Activated CD8-positive, alpha-beta memory T cell treated with anti-CD3 and anti-CD28 coated beads, Interleukin-2, amount 50 U/mL, for 48 hours (primary cell): ENCODE measurements around the gene KRT76.
"Not testable (repeated sequence)": the region's sequence is repeated elsewhere in the genome, so short reads cannot be mapped to it uniquely, and the experiment has no call there.

Experiments
- DNase-seq: peaks from one replicate; pipeline ENCODE4 v3.0.0-alpha.2; 2020

KRT76 gene

DNA sequence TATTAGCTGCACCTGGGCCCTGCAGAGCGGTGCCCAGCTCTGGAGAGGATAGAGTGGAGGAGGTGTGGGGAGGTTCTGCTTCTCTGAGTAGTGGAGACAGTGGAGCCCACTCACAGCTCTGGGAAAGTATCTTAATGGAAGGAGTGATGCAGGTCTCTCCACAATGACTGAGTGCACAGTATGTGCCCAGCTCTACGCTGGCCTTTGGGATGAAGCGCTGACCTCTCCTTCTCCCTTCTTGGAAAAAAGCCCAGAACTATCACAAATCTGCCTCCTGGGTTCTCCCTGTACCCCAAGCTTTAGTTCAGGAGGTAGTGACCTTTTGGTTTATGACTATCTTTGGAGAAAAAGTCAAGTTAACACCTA lies 19.3 kb upstream of the KRT76 start:
- DNase-seq = no peak

DNA sequence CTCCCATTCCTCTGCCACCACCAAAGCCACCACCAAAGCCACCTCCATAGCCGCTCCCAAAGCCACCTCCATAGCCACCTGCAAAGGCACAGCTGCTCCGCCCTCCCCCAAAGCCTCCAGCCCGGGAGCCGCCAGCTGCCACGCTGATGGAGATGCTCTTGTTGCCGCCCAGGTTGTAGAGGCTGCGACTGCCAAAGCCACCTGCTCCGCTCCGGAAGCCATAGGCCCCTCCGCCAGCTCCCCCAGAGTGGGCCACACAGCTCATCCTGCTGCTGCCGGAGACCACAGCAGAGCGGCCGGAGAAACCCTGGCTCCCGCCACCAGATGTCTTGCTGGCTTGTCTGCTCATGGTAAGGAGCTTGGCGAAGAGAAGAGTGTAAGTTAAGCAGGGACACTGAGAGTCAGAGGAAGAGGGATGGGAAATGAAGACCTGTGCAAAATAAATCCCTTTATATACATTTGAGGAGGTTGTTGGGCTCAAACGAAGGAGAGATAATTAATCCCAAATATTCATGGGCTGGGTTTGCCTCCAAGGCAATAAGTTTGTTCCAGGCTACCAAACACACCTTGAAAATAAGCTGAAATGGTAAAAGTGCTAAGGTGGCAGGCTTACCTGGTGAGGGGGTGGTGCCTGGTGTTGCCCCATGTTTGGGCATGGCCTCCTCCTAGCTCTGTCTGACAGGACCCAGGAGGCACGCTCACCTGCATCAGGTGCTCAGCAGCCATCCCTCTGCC lies 18.7 kb upstream of the KRT76 start, which contains the start of gene KRT3:
KRT3 (minus strand) TSS at position 424 of the 735 bp plus-strand sequence; CDS start at position 349, 75 bp downstream.
- DNase-seq = no peak

DNA sequence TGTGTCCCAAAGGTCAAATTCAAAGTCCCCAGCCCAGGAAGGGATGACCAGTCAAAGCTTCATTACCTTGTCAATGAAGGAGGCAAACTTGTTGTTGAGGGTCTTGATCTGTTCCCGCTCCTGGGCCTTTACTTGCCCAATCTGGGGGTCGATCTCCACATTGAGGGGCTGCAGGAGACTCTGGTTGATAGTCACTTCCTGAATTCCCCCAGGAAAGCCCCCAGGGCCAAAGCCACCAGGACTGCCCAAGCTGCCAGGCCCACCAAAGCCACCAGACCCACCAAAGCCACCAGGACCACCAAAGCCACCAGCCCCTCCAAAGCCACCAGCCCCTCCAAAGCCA lies 18.2 kb upstream of the KRT76 start:
- DNase-seq = not testable (repeated sequence)

DNA sequence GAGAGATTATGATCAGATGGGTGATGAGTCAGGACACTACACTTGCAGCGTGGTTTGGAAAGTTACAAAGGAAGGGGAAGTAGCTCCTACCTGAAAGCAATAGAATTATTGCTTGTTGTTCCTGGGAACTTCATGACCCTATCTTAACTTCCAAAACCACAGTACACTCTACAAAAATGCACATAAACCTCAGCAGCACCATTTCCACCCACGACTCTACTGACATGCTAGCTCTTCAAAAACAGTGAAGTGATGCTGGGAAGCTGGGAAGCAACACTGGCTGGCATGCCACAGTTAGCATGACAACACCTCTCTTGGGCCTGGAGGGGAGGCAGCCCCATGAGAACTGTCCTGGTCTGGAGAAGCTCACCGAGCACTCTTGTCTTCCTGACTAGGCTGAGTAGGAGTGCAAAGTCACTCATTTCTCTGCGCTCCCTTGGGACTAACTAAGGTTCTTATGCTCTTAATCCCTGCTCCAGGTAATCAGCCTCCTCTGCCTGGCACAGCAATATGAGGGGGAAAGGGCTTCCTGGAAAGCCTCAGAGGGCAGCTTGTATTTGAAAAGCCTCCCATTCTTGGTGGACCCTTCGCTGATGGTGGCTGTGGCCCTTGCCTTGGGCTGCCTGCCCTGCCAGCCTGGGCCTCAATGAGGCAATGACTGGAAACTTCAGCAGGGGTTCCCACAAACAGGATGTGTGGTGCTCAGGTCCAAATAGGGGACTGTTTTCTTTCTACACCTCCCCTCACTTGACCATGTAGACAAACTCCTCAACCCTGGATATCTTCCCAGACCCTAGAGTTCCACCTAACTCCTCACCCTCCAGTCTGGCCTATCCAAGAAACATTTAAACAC lies 17.6 kb upstream of the KRT76 start:
- no peak for DNase-seq

DNA sequence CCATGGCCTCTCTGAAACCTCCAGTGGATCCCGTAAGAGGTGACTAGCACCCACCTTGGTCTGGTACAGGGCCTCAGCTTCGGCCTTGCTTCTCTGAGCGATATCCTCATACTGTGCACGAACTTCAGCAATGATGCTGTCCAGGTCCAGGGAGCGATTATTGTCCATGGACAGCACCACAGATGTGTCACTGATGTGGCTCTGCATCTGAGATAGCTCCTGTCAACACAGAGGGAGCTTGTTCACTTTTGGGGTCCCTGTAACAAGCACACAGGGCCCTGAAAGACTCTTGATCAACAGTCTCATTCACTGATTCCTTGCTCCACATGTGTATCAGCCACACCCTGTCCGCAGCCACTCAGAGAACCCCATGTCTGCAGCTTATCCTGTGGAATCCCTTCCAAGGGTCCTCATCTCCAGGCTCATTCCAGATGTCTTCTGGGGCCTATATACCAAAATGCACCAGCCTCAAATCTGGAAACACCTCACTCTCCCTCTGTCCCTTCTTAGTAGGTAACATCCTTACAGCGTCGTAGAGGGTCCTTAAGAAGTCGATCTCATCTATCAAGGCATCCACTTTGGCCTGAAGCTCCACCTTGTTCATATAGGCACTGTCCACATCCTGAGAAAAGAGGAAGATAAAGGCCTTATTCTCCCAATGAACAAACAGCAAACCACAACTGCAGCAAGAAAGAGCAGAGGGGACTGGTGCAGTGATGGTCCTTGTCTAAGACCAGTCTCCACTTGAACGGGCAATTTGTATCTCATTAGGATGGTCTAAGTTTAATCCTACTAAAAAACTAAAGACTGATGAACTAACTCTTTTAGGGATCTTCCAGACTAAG lies 15.3 kb upstream of the KRT76 start:
- DNase-seq = no peak

DNA sequence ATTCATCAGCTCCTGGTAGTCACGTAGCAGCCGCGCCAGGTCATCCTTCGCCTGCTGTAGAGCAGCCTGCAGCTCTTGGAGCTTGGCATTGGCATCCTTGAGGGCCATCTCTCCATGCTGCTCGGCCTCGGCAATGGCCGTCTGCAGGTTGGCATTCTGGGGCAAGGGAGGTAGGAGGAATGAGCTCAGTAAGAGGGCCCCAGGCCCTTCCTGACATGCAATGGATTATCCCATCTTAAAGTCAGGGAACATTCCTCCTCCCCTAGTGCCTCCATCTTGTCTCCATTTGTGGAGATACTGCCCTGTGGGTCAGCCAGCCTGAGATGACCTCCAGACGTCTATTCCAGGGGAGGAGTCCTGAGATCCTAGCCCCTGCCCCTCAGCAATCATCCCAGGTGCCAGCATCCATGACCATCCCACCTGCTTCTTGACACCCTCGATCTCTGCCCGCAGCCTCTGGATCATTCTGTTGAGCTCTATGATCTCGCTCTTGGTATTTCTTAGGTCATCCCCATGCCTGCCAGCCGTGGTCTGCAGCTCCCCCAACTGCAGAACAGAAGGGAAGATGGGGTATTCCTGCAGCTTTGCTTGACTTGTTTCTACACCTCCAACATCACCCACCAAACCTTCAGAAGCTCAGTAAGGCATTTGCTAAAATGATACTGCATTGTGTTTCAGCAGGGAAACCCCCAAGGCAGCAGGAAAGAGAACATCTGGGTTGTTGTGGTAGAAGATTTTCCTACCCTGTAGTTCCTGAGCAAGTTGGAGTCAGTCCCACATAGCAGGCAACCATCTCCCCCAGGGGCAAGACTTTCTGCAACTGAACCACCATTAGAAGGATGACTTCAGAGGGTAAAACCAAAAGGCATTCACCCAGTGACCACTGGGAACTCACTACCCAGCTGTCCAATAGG lies 14.4 kb upstream of the KRT76 start:
- DNase-seq = no peak

DNA sequence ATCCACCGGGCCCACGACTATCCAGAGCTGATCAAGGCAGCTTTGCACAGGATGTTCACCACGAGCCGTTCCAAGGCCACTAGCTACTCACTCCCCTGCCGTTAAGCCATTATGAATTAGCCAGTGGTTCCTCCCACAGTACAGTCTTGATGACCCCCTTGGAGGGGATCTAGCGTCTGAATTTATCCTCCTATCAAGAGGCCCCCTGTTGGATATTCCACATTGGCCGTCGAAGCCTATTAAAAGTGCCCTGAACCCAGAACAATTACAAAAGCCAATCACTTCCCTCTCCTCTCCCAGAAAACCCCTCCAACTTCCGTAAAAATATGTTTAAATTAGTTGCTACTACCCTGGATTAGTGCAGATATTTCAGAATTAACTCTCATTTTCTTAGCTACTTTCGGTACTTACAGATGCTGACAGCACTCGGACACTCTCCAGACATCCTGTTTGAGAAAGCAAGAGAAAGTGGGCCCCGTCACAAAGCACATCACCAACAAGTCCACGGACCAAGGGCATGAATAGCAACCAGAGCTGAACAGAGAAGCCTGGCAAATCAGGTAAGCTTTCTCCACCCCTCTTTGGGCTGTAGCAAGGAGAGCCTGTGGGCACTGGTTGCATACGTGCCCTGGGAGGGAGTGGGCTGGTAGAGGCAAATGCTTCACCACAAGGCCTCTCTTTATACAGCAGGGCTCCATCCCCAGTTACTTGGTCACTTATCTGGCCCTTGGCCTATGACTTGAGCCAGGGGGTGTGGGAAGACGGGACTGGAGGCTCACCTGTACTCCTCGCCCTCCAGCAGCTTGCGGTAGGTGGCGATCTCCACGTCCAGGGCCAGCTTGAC lies 13.5 kb upstream of the KRT76 start:
- no peak for DNase-seq

DNA sequence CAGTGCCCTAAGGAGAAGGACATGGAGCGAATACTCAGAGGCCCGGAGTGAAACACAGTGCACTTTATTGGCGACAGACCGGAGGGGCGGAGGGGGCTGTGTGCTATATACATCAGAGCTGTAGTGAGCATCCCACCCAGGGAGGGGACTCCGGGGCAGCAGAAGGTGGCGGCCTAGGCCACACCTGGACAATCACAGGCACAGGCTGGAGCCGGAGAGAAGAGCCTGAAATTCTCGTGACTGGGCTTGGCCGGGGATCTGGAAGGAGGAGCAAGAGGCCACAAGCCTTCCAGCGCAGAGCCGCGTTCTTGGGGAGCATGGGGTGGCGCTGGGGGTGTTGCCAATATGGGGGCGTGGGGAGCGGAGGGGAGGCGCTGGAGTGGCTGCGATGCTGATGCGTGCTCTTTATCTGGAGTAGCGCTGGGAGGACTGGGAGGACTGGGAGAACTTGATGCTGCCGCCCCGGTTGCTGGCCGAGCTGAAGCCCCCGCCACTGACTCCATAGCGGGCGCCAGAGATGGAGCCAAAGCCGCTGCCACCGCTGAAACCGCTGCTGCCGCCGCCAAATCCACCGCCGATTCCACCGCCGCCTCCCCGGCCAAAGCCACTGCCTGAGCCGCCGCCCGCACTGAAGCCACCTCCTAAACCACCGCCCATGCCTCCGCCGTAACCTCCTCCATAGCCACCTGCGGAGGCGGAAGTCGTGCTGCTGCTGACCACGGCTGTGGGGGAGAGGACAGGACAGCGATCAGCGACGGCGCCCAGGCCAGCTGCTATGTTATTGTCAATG lies 12.7 kb upstream of the KRT76 start:
- no peak for DNase-seq

DNA sequence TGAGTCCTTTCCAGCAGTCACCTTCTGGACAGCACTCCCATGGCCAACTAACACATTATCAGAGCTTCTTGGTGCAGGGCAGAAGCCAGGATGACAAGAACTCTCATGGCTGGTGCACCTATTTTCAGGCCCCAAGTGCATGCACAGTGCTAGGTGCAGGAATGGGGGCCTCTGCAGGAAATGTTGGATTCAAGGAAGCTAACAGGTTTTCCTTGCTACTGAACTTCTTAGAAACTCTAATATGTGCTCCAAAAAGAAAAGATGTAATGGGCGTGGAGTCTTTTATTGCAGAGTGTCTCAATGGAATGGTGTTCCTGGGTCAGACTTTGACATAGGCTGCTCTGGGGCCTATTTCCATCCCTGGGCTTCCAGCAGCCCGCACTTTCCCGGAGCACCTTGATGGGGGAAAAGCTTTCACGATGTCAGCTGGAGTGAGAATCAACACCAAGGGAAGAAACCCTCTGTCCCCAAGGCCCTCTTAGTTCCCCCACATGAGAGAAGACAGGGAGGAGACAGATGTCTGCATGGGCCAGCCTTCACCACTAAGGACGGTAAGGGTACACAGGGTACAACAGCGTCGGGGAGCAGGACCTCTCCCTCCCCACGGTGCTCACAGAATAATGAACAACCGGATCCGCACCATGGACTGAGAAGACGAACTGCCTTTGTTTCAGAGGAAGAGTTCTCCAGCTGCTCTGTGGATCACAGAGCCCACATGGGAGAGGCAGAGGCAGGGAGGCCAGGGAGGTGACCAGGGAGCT lies 11.9 kb upstream of the KRT76 start:
- no peak for DNase-seq

DNA sequence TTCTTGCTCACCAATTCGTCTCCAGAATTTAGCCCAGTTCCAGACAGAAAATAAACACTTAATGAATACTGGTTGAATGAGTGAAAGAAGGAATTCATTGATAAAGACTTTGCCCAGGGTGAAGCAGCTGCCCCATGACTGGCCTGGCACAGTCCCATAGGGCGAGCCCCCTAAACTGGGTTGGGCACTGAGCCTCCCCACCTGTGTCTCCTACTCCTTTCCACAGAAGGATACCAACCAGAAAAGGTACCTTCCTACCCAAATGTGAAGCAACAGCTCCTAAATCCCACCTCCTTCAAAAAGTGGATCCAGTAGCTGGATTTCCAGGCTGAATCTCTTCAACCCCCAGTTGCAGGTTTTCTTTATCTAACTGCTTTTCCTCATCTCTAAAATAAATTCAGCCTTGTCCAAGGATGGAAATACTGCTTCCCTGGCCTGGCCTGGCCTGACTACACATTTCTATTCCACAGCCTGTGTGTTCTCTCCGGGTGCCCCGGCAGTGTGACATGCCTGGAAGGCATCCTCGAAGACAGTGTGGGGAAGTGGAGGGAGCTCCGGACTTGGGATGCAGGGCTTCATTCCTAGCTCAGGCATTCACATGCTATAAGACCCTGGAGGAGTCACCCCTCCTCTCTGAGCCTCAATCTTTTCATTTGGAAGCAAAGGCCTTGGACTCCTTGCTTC lies 11.2 kb upstream of the KRT76 start:
- DNase-seq = no peak

DNA sequence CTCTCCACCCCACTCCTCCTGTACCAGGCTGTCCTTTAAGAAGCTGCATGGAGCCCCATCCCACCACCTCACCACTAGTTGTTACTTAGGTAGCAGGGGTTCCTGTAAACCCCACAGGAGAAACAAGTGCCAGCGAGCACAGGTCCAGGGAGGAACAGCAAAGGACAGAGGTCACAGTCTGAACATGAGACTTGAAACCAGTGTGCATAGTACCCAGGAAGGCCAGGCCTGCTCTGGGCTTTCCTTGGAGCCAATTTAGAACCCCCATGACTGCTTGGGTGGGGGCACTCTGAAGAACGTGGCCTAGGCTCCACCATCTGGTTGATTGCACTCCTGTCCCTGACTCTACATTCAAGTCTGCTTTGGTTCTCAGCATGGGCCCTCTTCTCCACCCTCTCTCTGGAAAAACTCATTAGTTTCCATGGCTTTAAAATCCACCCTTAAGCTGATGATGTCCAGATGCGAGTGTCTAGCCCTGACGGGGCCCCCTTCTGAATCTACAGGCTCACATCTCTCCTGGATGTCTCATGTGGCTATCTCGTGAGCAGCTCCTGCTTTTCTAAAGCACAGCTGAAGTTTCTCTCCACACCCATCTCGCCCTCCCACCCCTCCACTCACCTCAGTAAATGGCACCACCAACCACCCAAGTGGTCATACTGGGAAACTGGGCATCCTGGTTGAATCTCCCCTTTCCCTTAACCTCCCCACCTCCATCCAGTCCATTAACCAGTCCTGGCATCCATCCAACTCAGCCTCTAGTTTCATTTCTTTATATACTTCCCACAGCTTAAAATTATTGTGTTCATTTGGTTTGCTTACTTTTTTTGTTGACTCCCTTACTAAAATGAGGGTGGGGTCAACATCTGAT lies 10.4 kb upstream of the KRT76 start:
- DNase-seq = no peak

DNA sequence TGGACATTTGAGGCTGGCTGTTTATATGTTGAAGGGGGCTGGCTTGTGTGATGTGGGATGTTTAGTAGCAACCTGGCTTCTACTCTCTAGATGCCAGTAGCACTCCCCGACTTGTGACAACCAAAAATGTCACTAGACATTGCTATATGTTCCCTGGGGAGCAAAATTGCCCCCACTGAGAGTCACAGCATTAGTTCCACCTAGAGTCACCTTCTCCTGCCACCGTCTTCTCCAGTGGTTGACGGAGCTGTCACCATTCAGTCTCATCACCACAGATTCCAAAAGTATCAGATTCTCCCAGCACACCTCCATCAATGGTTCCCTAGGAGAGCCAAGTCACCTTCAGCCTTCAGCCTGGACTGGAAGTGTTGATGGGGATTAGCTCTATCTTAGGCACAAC lies 7.8 kb upstream of the KRT76 start:
- no peak for DNase-seq

DNA sequence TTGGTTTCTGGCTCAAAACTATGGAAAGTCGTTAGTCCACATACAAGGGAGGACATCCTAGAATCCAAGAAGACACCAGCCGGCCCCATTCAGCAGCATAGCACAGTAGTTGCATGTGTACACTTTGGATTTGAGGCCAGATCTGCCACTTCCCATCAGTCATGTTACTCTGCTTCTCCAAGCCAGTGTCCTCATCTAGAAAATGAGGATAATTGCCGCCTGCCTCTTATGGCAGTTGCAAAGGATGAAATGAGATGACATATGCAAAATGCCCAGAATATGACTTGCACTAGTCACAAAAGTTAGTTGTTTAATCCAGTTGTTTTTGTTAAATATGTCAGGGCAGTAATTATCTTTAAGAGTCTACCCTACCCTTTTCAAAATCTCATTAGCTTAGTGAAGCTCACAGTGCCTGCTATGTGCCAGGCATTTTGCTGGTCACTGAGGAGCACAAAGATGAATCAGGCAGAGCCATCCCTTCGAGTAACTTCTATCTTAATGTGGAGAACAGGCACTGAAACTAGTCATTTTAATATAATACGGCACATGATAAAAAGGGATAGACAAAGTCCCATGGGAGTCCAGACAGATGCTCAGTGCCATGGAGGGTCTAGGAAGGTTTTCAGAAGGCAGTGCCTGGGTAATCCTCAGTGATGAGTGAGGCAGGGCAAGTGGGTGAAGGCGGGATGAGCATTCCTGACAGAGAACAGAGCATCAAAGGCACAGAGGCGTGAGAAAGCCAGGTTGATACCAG lies 6.6 kb upstream of the KRT76 start:
- no peak for DNase-seq

DNA sequence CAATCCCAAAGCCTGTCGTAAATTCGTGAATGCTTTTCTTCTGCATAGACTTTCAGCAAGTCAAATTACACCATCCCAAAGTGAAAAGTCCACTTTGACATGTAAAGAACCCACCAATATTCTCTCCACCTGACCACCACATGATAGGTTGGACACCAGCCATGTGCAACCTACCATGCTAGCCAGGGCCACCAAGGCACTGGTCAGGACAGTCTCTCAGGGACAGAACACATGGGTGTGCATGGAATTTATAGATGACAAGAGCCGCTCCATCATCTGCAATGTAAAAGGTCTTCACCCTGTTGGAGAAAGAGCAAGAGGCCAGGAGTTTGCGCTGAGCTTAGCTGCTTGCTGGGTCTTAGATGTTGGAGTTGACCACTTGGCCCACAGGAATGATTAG lies 5.4 kb upstream of the KRT76 start:
- no peak for DNase-seq

DNA sequence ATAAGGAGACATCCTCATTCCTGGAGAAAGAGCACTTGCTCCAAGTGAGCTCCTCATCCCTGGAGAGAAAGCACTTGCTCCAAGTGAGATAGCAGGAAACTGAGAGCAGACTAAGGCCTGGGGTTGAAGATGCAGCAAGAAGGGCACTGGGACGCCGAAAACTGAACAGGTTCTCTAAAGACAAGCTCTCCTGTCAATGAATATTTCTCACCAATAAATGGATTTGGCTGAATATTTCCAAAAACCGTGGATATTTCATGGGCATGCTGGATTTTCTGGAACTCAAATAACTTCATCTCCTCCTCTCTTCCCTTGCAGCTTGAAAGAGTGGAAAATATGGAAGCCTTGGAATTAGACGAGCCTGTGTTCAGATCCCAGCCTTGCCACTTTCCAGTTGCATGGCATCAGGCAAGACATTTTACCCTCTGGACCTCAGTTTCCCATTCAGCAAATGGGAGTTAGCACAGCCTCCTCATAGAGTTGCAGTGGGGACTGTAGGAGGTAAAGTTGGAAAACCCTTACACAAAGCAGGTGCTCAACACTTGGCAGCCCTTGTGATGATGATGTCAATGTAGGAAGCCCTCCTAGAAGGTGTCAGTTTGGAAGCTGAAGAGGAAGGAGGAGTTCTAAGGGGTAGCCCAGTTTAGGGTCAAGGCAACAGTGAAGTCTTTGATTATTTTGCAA lies 4.4 kb upstream of the KRT76 start:
- DNase-seq = no peak

DNA sequence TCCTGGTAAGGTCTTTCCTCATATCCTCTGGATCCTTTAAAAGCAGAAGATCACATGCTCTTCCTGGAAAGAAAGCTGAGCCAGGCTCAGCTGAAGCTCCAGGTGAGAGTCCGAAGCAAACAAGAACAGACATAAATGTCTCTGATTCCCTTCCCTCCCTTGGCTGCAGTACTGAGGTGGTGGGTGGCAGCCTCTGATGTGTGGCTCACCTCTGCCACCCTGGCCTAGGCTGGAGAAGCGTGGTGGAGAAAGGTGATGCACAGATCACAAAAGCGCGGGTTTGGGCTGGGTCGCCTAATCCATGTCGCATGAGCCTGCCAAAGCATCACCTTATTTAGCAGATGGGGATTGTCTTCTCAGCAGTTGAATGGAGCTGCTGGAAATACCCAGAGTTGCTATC lies 2.8 kb upstream of the KRT76 start:
- DNase-seq = no peak

DNA sequence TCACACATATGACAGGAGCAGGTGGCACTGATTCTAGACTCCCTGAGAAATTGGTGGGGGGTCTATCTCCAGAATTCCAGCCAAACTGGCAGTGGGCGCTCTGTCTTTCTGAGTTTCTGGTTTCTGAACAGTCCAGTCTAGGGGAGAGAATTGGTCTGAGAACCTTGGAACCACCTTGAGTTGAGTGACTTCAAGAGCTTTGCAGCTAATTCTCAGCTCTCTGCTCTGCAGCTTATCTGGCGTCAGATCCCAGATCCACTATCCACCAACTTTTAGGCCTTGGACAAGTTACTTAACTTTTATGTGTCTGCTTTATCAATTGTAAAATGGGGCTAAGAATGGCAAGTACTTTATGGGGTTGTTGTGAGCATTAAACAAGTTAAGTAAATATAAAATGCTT lies 1.7 kb upstream of the KRT76 start:
- no peak for DNase-seq
